ENCODE measurements around the gene RTL3.

DNA sequence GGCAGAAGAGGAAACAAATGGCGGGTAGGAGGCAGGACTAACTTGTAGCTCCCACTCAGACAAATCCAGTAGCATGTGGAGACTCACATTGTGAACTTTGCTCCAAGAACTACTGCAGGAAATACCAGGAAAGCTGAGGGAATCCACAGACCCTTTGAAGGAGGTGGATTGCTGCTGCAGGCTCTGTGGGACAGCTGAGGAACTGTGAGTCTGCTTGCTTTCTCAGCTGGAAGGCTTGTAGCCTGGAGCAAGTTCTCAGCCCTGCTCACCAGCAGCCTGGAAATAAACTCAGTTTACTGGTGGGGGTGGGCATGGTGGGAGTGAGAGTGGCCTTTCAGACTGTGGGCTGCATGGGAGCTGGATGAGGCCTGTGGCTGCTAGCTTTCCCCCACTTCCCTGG lies 16.0 kb downstream of the RTL3 start:
- no peak for TF ChIP-seq ZNF274 (IDR thresholded peaks at IDR 0.05; ENCODE audit: low read depth, low read length)
- TF ChIP-seq SUZ12 (IDR thresholded peaks at IDR 0.05; ENCODE audit: extremely low read depth, insufficient read depth, insufficient read length) = no peak
- TF ChIP-seq YY1 (IDR thresholded peaks at IDR 0.05; ENCODE audit: insufficient read depth, insufficient read length) = no peak
